Liver (tissue), 3 donors: ENCODE results near the gene MINDY1.

ENCODE experiments used
- CTCF ChIP-seq: fragments of 150-350 bp; IDR thresholded peaks from 2 replicates; pipeline ENCODE4 v1.5.1; 2017; ENCODE audit warnings: improper control_type of control experiment, low read depth, low read length; ENCODE audit not compliant: missing input control
- RAD21 ChIP-seq, 2 donors: IDR thresholded peaks; 2 replicates each; pipeline ENCODE4 v1.6.1; 2016; ENCODE audit warnings: antibody characterized with exemption in 2 of 2, mild to moderate bottlenecking in 2 of 2
- donor health status: healthy.
- donor health status: healthy.

GRCh38 chr1:151005729-151006319 is 878 bp downstream of the MINDY1 start:
- TF ChIP-seq CTCF: no peak
- no peak for TF ChIP-seq RAD21 (IDR thresholded peaks at IDR 0.05)
